H1 (cell line): ENCODE measurements around the gene BBS7. TPM values are rescaled to one million over a fixed set of nuclear protein-coding genes. Genes with fewer than 3 reads are reported as not detected.

ENCODE experiments used
- CTCF ChIA-PET: fragments of 300-600 bp; sonication (Branson Sonifier 250); formaldehyde crosslinking; loops from one replicate; lab custom pipeline; 2021; ENCODE audit not compliant: partially characterized antibody; lab: Charles Lee
- POLR2A ChIA-PET: fragments of 300-600 bp; sonication (Branson Sonifier 250); formaldehyde crosslinking; loops from one replicate; lab custom pipeline; 2021; ENCODE audit warnings: inconsistent platforms; ENCODE audit not compliant: partially characterized antibody; lab: Charles Lee
- DNase-seq, 2 experiments: peaks; one replicate each; pipeline versions ENCODE4 v3.0.0 to v3.0.0-alpha.2; 2010 to 2022; ENCODE audit warnings: low spot score in 2 of 2, low read depth in 1 of 2, mixed read lengths in 1 of 2
- FAIRE-seq: peaks from 2 replicates; lab custom pipeline; 2011; peaks lifted over from hg19 to GRCh38; lab: Jason Lieb, UNC
- H2AFZ ChIP-seq: 2 replicates; pipeline ENCODE4 v1.8.1; 2012; ENCODE audit warnings: low read length, inconsistent platforms
- H2AK5ac ChIP-seq: 2 replicates; pipeline ENCODE4 v1.6.1; 2013; ENCODE audit warnings: low read depth, low read length
- H2BK120ac ChIP-seq: replicated peaks from 2 replicates; pipeline ENCODE3; 2013; ENCODE audit warnings: low read depth, low read length, inconsistent platforms
- H2BK12ac ChIP-seq: 2 replicates; pipeline ENCODE4 v1.6.1; 2013; ENCODE audit warnings: low read depth, low read length
- H2BK15ac ChIP-seq: 2 replicates; pipeline ENCODE4 v1.6.1; 2013; ENCODE audit warnings: low read length
- H2BK20ac ChIP-seq: 2 replicates; pipeline ENCODE4 v1.6.1; 2013; ENCODE audit warnings: low read length
- H2BK5ac ChIP-seq: 2 replicates; pipeline ENCODE4 v1.6.1; 2013; ENCODE audit warnings: low read depth, low read length
- H3K14ac ChIP-seq: 2 replicates; pipeline ENCODE4 v1.6.1; 2013; ENCODE audit warnings: inconsistent platforms; ENCODE audit not compliant: insufficient read length
- H3K18ac ChIP-seq: 2 replicates; pipeline ENCODE4 v1.6.1; 2013; ENCODE audit warnings: low read length; ENCODE audit errors: extremely low read depth
- H3K23ac ChIP-seq: 2 replicates; pipeline ENCODE4 v1.6.1; 2013; ENCODE audit warnings: inconsistent platforms; ENCODE audit not compliant: insufficient read length
- H3K23me2 ChIP-seq: 2 replicates; pipeline ENCODE4 v1.6.1; 2013; ENCODE audit warnings: low read depth, low read length
- H3K27ac ChIP-seq: 2 replicates; pipeline ENCODE4 v1.6.1; 2011; ENCODE audit warnings: low read depth, low read length, inconsistent platforms
- H3K27me3 ChIP-seq, 4 experiments: replicated peaks in 1 of 4; 1 replicate in 1 of 4; 2 replicates in 3 of 4; pipeline versions ENCODE4 v1.6.1 to v1.8.1; 2011 to 2013; ENCODE audit warnings: low read length in 3 of 4, mild to moderate bottlenecking in 3 of 4, inconsistent platforms in 2 of 4, mixed read lengths in 2 of 4, moderate library complexity in 1 of 4; ENCODE audit not compliant: control insufficient read depth in 3 of 4, insufficient read depth in 3 of 4; ENCODE audit errors: extremely low read depth in 1 of 4
- H3K36me3 ChIP-seq, 4 experiments: 2 replicates each; pipeline versions ENCODE4 v1.6.1 to v1.8.1; 2011 to 2013; ENCODE audit warnings: mild to moderate bottlenecking in 4 of 4, low read length in 3 of 4, moderate library complexity in 2 of 4, control low read depth in 1 of 4, inconsistent platforms in 1 of 4; ENCODE audit not compliant: insufficient read depth in 4 of 4, control insufficient read depth in 2 of 4
- H3K4ac ChIP-seq: replicated peaks from 2 replicates; pipeline ENCODE3; 2013; ENCODE audit warnings: low read length, low read depth, mixed read lengths, inconsistent platforms; ENCODE audit not compliant: insufficient read length
- H3K4me1 ChIP-seq, 4 experiments: replicated peaks in 1 of 4; 1 replicate in 1 of 4; 2 replicates in 3 of 4; pipeline versions ENCODE4 v1.6.1 to v1.8.1; 2011 to 2013; ENCODE audit warnings: low read length in 3 of 4, inconsistent platforms in 2 of 4, mixed read lengths in 1 of 4; ENCODE audit not compliant: insufficient read depth in 4 of 4, control insufficient read depth in 3 of 4
- H3K4me2 ChIP-seq, 2 experiments: 2 replicates each; pipeline versions ENCODE4 v1.6.1 to v1.8.1; 2011 to 2013; ENCODE audit warnings: low read depth in 2 of 2, low read length in 2 of 2, control low read depth in 1 of 2, inconsistent platforms in 1 of 2, mild to moderate bottlenecking in 1 of 2; ENCODE audit not compliant: insufficient read depth in 1 of 2
- H3K4me3 ChIP-seq, 4 experiments: fragments of 200-600, 300-600 bp in 1 of 4; sonication (generic), shearing (Covaris generic), sonication (Bioruptor Twin) in 1 of 4; 2 replicates each; pipeline versions ENCODE4 v1.5.1 to v1.8.1; 2011 to 2016; ENCODE audit warnings: low read length in 4 of 4, low read depth in 3 of 4, control low read depth in 2 of 4, inconsistent platforms in 2 of 4, mild to moderate bottlenecking in 2 of 4, mixed read lengths in 1 of 4, moderate library complexity in 1 of 4; ENCODE audit not compliant: insufficient read depth in 2 of 4; ENCODE audit errors: extremely low read depth in 1 of 4
- H3K56ac ChIP-seq: replicated peaks from 2 replicates; pipeline ENCODE3; 2013; ENCODE audit warnings: low read depth, mild to moderate bottlenecking, mixed read lengths, low read length, inconsistent platforms; ENCODE audit not compliant: insufficient read length
- H3K79me1 ChIP-seq: 2 replicates; pipeline ENCODE4 v1.6.1; 2013; ENCODE audit warnings: low read depth, low read length, control low read depth
- H3K79me2 ChIP-seq, 2 experiments: 2 replicates each; pipeline versions ENCODE4 v1.6.1 to v1.8.1; 2012 to 2013; ENCODE audit warnings: low read length in 2 of 2, mild to moderate bottlenecking in 2 of 2, inconsistent platforms in 1 of 2; ENCODE audit not compliant: insufficient read depth in 2 of 2, control insufficient read depth in 1 of 2
- H3K9ac ChIP-seq, 4 experiments: replicated peaks in 1 of 4; 1 replicate in 1 of 4; 2 replicates in 3 of 4; pipeline versions ENCODE4 v1.6.1 to v1.8.1; 2011 to 2013; ENCODE audit warnings: low read depth in 3 of 4, low read length in 3 of 4, control low read depth in 2 of 4, mild to moderate bottlenecking in 2 of 4, moderate library complexity in 2 of 4, inconsistent platforms in 1 of 4; ENCODE audit errors: extremely low read depth in 1 of 4
- H3K9me3 ChIP-seq, 2 experiments: 2 replicates each; pipeline versions ENCODE4 v1.6.1 to v1.8.1; 2012 to 2013; ENCODE audit warnings: mild to moderate bottlenecking in 2 of 2, moderate library complexity in 2 of 2, control low read depth in 1 of 2, inconsistent platforms in 1 of 2, low read depth in 1 of 2, low read length in 1 of 2, mixed read lengths in 1 of 2; ENCODE audit not compliant: insufficient read depth in 2 of 2
- H4K20me1 ChIP-seq, 2 experiments: replicated peaks in 1 of 2; 2 replicates each; pipeline versions ENCODE3 to v1.8.1; 2011 to 2013; ENCODE audit warnings: inconsistent platforms in 2 of 2, low read length in 2 of 2, mild to moderate bottlenecking in 1 of 2; ENCODE audit not compliant: insufficient read depth in 2 of 2, control insufficient read depth in 1 of 2
- H4K5ac ChIP-seq: 2 replicates; pipeline ENCODE4 v1.6.1; 2013; ENCODE audit warnings: low read length, low read depth, mixed read lengths, inconsistent platforms; ENCODE audit not compliant: insufficient read length
- H4K8ac ChIP-seq: 2 replicates; pipeline ENCODE4 v1.8.0; 2013; ENCODE audit warnings: mild to moderate bottlenecking, moderate library complexity, low read length, inconsistent platforms; ENCODE audit not compliant: insufficient read depth; ENCODE audit errors: extremely low read depth
- H4K91ac ChIP-seq: replicated peaks from 2 replicates; pipeline ENCODE3; 2013; ENCODE audit warnings: low read length, mixed read lengths, inconsistent platforms; ENCODE audit not compliant: insufficient read length
- MAX ChIP-seq: IDR thresholded peaks from 2 replicates; pipeline ENCODE4 v1.6.1; 2012; ENCODE audit warnings: inconsistent platforms
- YY1 ChIP-seq: IDR thresholded peaks from 2 replicates; pipeline ENCODE4 v1.6.1; 2011; ENCODE audit warnings: low read depth, mild to moderate bottlenecking, low read length
- WGBS, 2 experiments: shearing (Covaris generic) in 1 of 2; methylation state at CpG; one replicate each; pipeline versions ENCODE4 v1.1.6 to v1.1.7; 2013 to 2015; ENCODE audit warnings: low lambda C conversion rate in 2 of 2, mixed read lengths in 2 of 2, inconsistent platforms in 1 of 2, low coverage in 1 of 2, missing lambda C conversion rate in 1 of 2; ENCODE audit not compliant: insufficient replicate concordance in 2 of 2, insufficient coverage in 1 of 2, insufficient read length in 1 of 2; ENCODE audit errors: extremely low coverage in 1 of 2, missing lambda C conversion rate in 1 of 2; 5-methylcytosine and 5-hydroxymethylcytosine counted together
- polyA plus RNA-seq, 7 experiments: library from polyadenylated mRNA; depleted of rRNA in 3 of 7; stranded (reverse) in 5 of 7; unstranded in 2 of 7; fragments of >200 nt in 5 of 7; fragments of 200-250 nt in 2 of 7; gene quantifications; 1 replicate in 5 of 7; 2 replicates in 1 of 7; 4 replicates in 1 of 7; pipeline versions ENCODE4 v1.2.1 to v1.2.3, GENCODE V29; 2011 to 2013; ENCODE audit warnings: missing spikeins in 2 of 7, mixed read lengths in 2 of 7
- total RNA-seq: library from RNA; stranded (reverse); fragmentation: NEBNext Ultra II Directional; extraction: Animal tissue kit (Norgen Biotek cat#: 25700); gene quantifications from 2 replicates; pipeline ENCODE4 v1.2.1, GENCODE V29; 2021

Gene BBS7
- total and polyA plus RNA-seq, 2 of the 8 experiments (the other 6 are each of a cell fraction or from before 2014, with no cell fraction given), result 16.6 to 21.5 TPM

GRCh38 chr4:121851354-121851753 is 18.9 kb downstream of the BBS7 start:
- Histone ChIP-seq H2AK5ac (no peak overlapping the region), H3K79me2 (no peaks in the 10 kb centered on the region), H3K18ac (no peak overlapping the region), H3K14ac (no peak overlapping the region), H3K4me3 (no peak overlapping the region), H3K9ac (no peak overlapping the region), H2AFZ (no peak overlapping the region), H2BK15ac (no peak overlapping the region), H4K8ac (no peak overlapping the region), H4K5ac (no peak overlapping the region), H4K20me1 (no peaks in the 10 kb centered on the region), H3K9me3 (no peaks in the 10 kb centered on the region), H3K4ac (no peak overlapping the region), H3K4me2 (no peak overlapping the region), H2BK12ac (no peak overlapping the region), H3K23me2 (no peaks in the 10 kb centered on the region; the same call in 1 of the 2 replicates), H2BK120ac (no peak overlapping the region), H4K91ac (no peak overlapping the region), H3K27ac (no peak overlapping the region), H3K27me3 (no peaks in the 10 kb centered on the region), H3K4me1 (no peaks in the 10 kb centered on the region), H3K36me3 (peaks cover 0 to 4% (median 1%) of the 10 kb centered on the region in 4 experiments; a peak in 3 of 8 replicates), H3K79me1 (no peaks in the 10 kb centered on the region), H3K23ac (no peak overlapping the region), H2BK20ac (no peak overlapping the region), H3K56ac (no peak overlapping the region), H2BK5ac (no peak overlapping the region)
- DNase-seq (no peak), FAIRE-seq (no peak)
- CTCF ChIA-PET, result no interaction called here
- TF ChIP-seq MAX (no peak), YY1 (no peak)
- WGBS, 2 experiments, result 96% methylated on average over 1 of the region's 1 CpG; no CpG with 5 or more reads in 1 of the 2 experiments
- POLR2A ChIA-PET, result no interaction called here
